GM19043 (cell line): ENCODE data around the gene PUM2.
"Not testable (repeated sequence)": the region's sequence is repeated elsewhere in the genome, so short reads cannot be mapped to it uniquely, and the experiment has no call there.

Source experiments
- ATAC-seq: cut with Tn5 transposase; IDR thresholded peaks from one replicate; pipeline ENCODE4 v1.9.1; 2021; ENCODE audit warnings: low read depth; ENCODE audit not compliant: unreplicated experiment

Gene PUM2

GRCh38 chr2:20294231-20294630 lies 56.4 kb downstream of the PUM2 start:
- no peak for ATAC-seq

GRCh38 chr2:20292984-20293383 lies 57.7 kb downstream of the PUM2 start:
- ATAC-seq, result no peak

- no peak for ATAC-seq
Measured at GRCh38 chr2:20291846-20292408, 58.7 kb downstream of the PUM2 start.

GRCh38 chr2:20291106-20291564 lies 59.5 kb downstream of the PUM2 start:
- ATAC-seq, result no peak

- no peak for ATAC-seq
Measured at GRCh38 chr2:20288642-20289340, 61.9 kb downstream of the PUM2 start.

GRCh38 chr2:20282916-20283592 lies 67.6 kb downstream of the PUM2 start:
- no peak for ATAC-seq

- no peak for ATAC-seq
Measured at GRCh38 chr2:20281876-20282275, 68.8 kb downstream of the PUM2 start.

- no peak for ATAC-seq
Measured at GRCh38 chr2:20273042-20273441, 77.6 kb downstream of the PUM2 start.

- not testable (repeated sequence) for ATAC-seq
Measured at GRCh38 chr2:20268317-20268716, 82.3 kb downstream of the PUM2 start.

GRCh38 chr2:20267529-20267928 lies 83.1 kb downstream of the PUM2 start:
- ATAC-seq, result no peak

- no peak for ATAC-seq
Measured at GRCh38 chr2:20264629-20265028, 86.0 kb downstream of the PUM2 start.

- ATAC-seq, result no peak
Measured at GRCh38 chr2:20257411-20257810, 93.2 kb downstream of the PUM2 start.

GRCh38 chr2:20254731-20255130 lies 95.9 kb downstream of the PUM2 start:
- ATAC-seq, result no peak

GRCh38 chr2:20250436-20250835 lies 100.2 kb downstream of the PUM2 start:
- ATAC-seq, result no peak

GRCh38 chr2:20249170-20249569 lies 101.5 kb downstream of the PUM2 start:
- no peak for ATAC-seq

GRCh38 chr2:20247084-20247483 lies 103.6 kb downstream of the PUM2 start:
- ATAC-seq, result no peak

- not testable (repeated sequence) for ATAC-seq
Measured at GRCh38 chr2:20243637-20244036, 107.0 kb downstream of the PUM2 start.

GRCh38 chr2:20242727-20243377 lies 107.8 kb downstream of the PUM2 start:
- no peak for ATAC-seq

GRCh38 chr2:20241973-20242726 lies 108.5 kb downstream of the PUM2 start:
- ATAC-seq, result peak; percentile 50

GRCh38 chr2:20240291-20240690 lies 110.4 kb downstream of the PUM2 start:
- ATAC-seq, result not testable (repeated sequence)

GRCh38 chr2:20236496-20236895 lies 114.1 kb downstream of the PUM2 start:
- no peak for ATAC-seq
